ENCODE data around the gene CA14.

GRCh38 chr1:150283260-150283659 lies 25.7 kb downstream of the CA14 start:
- TF ChIP-seq CTCF (IDR thresholded peaks at IDR 0.05) (no peak), POLR2A (IDR thresholded peaks at IDR 0.05) (no peak)
